SK-N-SH treated with all-trans-retinoic acid at 6 μM for 48 hours (cell line): ENCODE data around the gene RBM39.

ENCODE experiments used
- BACH2 ChIP-seq: fragments of 250-450 bp; sonication (Bioruptor Pico); IDR thresholded peaks from 2 replicates; pipeline ENCODE4 v1.9.0; 2021; ENCODE audit warnings: mild to moderate bottlenecking, borderline replicate concordance
- OSR1 ChIP-seq: fragments of 250-450 bp; sonication (Bioruptor Pico); IDR thresholded peaks from 2 replicates; pipeline ENCODE4 v1.8.0; 2022; ENCODE audit warnings: moderate library complexity, mild to moderate bottlenecking, inconsistent platforms
- RARB ChIP-seq: fragments of 250-450 bp; sonication (Bioruptor Pico); IDR thresholded peaks from 2 replicates; pipeline ENCODE4 v1.8.0; 2021; ENCODE audit warnings: mild to moderate bottlenecking, moderate library complexity
- SNAI2 ChIP-seq: fragments of 250-450 bp; sonication (Bioruptor Pico); IDR thresholded peaks from 2 replicates; pipeline ENCODE4 v1.5.0; 2020; ENCODE audit warnings: mild to moderate bottlenecking, moderate library complexity
- TCF4 ChIP-seq: fragments of 250-450 bp; sonication (Bioruptor Pico); IDR thresholded peaks from 2 replicates; pipeline ENCODE4 v1.8.0; 2021; ENCODE audit warnings: mild to moderate bottlenecking, moderate library complexity, borderline replicate concordance
- ZFP3 ChIP-seq: fragments of 250-450 bp; sonication (Bioruptor Pico); IDR thresholded peaks from 2 replicates; pipeline ENCODE4 v1.5.0; 2020; ENCODE audit warnings: mild to moderate bottlenecking, moderate library complexity
- ZFP30 ChIP-seq: fragments of 450-650 bp; formaldehyde crosslinking; IDR thresholded peaks from 2 replicates; pipeline ENCODE4 v1.5.0; 2022; ENCODE audit warnings: mild to moderate bottlenecking, moderate library complexity
- ZNF565 ChIP-seq: fragments of 450-650 bp; formaldehyde crosslinking; conservative IDR thresholded peaks from 2 replicates; pipeline ENCODE4 v1.5.0; 2020; ENCODE audit warnings: low read depth, mild to moderate bottlenecking, moderate library complexity

DNA sequence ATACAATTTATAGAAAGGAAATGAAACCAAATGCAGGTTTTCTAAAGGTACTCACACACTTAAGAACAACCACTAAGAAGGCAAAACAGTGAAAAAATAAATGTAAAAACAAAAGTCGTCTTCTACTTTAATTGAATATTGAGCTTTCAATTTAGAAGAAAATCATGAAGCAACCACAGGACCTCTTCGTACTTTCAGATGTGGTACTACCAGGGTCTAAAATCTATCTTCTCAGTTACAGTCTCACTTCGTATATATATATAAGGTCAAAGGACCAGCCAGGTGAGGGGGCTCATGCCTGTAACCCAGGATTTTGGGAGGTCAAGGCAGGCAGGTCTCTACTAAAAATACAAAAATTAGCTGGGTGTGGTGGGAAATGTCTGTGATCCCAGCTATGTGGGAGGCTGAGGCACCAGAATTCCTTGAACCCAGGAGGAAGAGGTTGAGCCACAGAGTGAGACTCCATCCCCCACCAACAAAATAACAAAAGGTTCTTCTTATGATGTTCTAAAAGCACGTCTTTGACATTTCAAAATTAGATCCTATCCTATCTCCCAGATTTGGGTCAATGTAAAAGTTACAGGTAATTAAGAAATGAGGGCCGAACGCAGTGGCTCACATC is 30.4 kb downstream of the RBM39 start:
- TF ChIP-seq BACH2 (CRISPR knock-in tag), result no peak
- no peak for TF ChIP-seq TCF4 (CRISPR knock-in tag)
- TF ChIP-seq ZFP30 (CRISPR knock-in tag), result no peak
- TF ChIP-seq OSR1 (CRISPR knock-in tag), result no peak
- TF ChIP-seq SNAI2 (CRISPR knock-in tag), result no peak
- TF ChIP-seq RARB (CRISPR knock-in tag), result no peak
- no peak for TF ChIP-seq ZFP3
- TF ChIP-seq ZNF565 (CRISPR knock-in tag), result no peak
